ENCODE data around the gene BCAS3.

Gene BCAS3

GRCh38 chr17:61164517-61164916, 486.9 kb downstream of the BCAS3 start:
- Histone ChIP-seq H3K36me3 (ENCODE audit: control insufficient read depth, insufficient read depth, low read length) (no peaks in the 10 kb centered on the region), H3K27me3 (ENCODE audit: control insufficient read depth, insufficient read depth, low read length) (no peaks in the 10 kb centered on the region), H3K4me3 (ENCODE audit: low read length) (no peak overlapping the region), H3K9me3 (ENCODE audit: control insufficient read depth, low read length) (no peaks in the 10 kb centered on the region), H3K4me1 (ENCODE audit: control insufficient read depth, insufficient read depth, low read length) (no peaks in the 10 kb centered on the region), H3K9ac (ENCODE audit: low read length) (no peak overlapping the region)

- H3K36me3 ChIP-seq (ENCODE audit: control insufficient read depth, insufficient read depth, low read length) = no peaks in the 10 kb centered on the region
- no peaks in the 10 kb centered on the region for H3K9me3 ChIP-seq (ENCODE audit: control insufficient read depth, low read length)
- no peak overlapping the region for H3K9ac ChIP-seq (ENCODE audit: low read length)
- H3K27me3 ChIP-seq (ENCODE audit: control insufficient read depth, insufficient read depth, low read length) = no peaks in the 10 kb centered on the region
- no peaks in the 10 kb centered on the region for H3K4me1 ChIP-seq (ENCODE audit: control insufficient read depth, insufficient read depth, low read length)
- H3K4me3 ChIP-seq (ENCODE audit: low read length) = no peak overlapping the region
Measured at GRCh38 chr17:61167075-61167474, 489.4 kb downstream of the BCAS3 start.

- Histone ChIP-seq H3K9me3 (ENCODE audit: control insufficient read depth, low read length) (no peaks in the 10 kb centered on the region), H3K4me3 (ENCODE audit: low read length) (no peak overlapping the region), H3K9ac (ENCODE audit: low read length) (no peak overlapping the region), H3K27me3 (ENCODE audit: control insufficient read depth, insufficient read depth, low read length) (no peaks in the 10 kb centered on the region), H3K4me1 (ENCODE audit: control insufficient read depth, insufficient read depth, low read length) (no peaks in the 10 kb centered on the region), H3K36me3 (ENCODE audit: control insufficient read depth, insufficient read depth, low read length) (no peaks in the 10 kb centered on the region)
Measured at GRCh38 chr17:61168506-61168905, 490.9 kb downstream of the BCAS3 start.

- Histone ChIP-seq H3K9me3 (ENCODE audit: control insufficient read depth, low read length) (no peaks in the 10 kb centered on the region), H3K4me1 (ENCODE audit: control insufficient read depth, insufficient read depth, low read length) (no peaks in the 10 kb centered on the region), H3K36me3 (ENCODE audit: control insufficient read depth, insufficient read depth, low read length) (no peaks in the 10 kb centered on the region), H3K9ac (ENCODE audit: low read length) (no peak overlapping the region), H3K27me3 (ENCODE audit: control insufficient read depth, insufficient read depth, low read length) (no peaks in the 10 kb centered on the region), H3K4me3 (ENCODE audit: low read length) (no peak overlapping the region)
Measured at GRCh38 chr17:61174310-61174709, 496.7 kb downstream of the BCAS3 start.

GRCh38 chr17:61175298-61176142, 497.9 kb downstream of the BCAS3 start:
- Histone ChIP-seq H3K9ac (ENCODE audit: low read length) (no peak overlapping the region), H3K4me3 (ENCODE audit: low read length) (no peak overlapping the region), H3K4me1 (ENCODE audit: control insufficient read depth, insufficient read depth, low read length) (no peaks in the 10 kb centered on the region), H3K9me3 (ENCODE audit: control insufficient read depth, low read length) (no peaks in the 10 kb centered on the region), H3K36me3 (ENCODE audit: control insufficient read depth, insufficient read depth, low read length) (no peaks in the 10 kb centered on the region), H3K27me3 (ENCODE audit: control insufficient read depth, insufficient read depth, low read length) (no peaks in the 10 kb centered on the region)

- Histone ChIP-seq H3K27me3 (ENCODE audit: control insufficient read depth, insufficient read depth, low read length) (no peaks in the 10 kb centered on the region), H3K4me1 (ENCODE audit: control insufficient read depth, insufficient read depth, low read length) (no peaks in the 10 kb centered on the region), H3K9me3 (ENCODE audit: control insufficient read depth, low read length) (no peaks in the 10 kb centered on the region), H3K4me3 (ENCODE audit: low read length) (no peak overlapping the region), H3K9ac (ENCODE audit: low read length) (no peak overlapping the region), H3K36me3 (ENCODE audit: control insufficient read depth, insufficient read depth, low read length) (no peaks in the 10 kb centered on the region)
Measured at GRCh38 chr17:61177351-61177750, 499.7 kb downstream of the BCAS3 start.

GRCh38 chr17:61178284-61178683, 500.6 kb downstream of the BCAS3 start:
- no peak overlapping the region for H3K9ac ChIP-seq (ENCODE audit: low read length)
- H3K9me3 ChIP-seq (ENCODE audit: control insufficient read depth, low read length) = no peaks in the 10 kb centered on the region
- no peaks in the 10 kb centered on the region for H3K36me3 ChIP-seq (ENCODE audit: control insufficient read depth, insufficient read depth, low read length)
- H3K27me3 ChIP-seq (ENCODE audit: control insufficient read depth, insufficient read depth, low read length) = no peaks in the 10 kb centered on the region
- no peak overlapping the region for H3K4me3 ChIP-seq (ENCODE audit: low read length)
- no peaks in the 10 kb centered on the region for H3K4me1 ChIP-seq (ENCODE audit: control insufficient read depth, insufficient read depth, low read length)

- Histone ChIP-seq H3K27me3 (ENCODE audit: control insufficient read depth, insufficient read depth, low read length) (no peaks in the 10 kb centered on the region), H3K9me3 (ENCODE audit: control insufficient read depth, low read length) (no peaks in the 10 kb centered on the region), H3K36me3 (ENCODE audit: control insufficient read depth, insufficient read depth, low read length) (no peaks in the 10 kb centered on the region), H3K4me1 (ENCODE audit: control insufficient read depth, insufficient read depth, low read length) (no peaks in the 10 kb centered on the region), H3K4me3 (ENCODE audit: low read length) (no peak overlapping the region), H3K9ac (ENCODE audit: low read length) (no peak overlapping the region)
Measured at GRCh38 chr17:61179380-61179806, 501.7 kb downstream of the BCAS3 start.

- Histone ChIP-seq H3K27me3 (ENCODE audit: control insufficient read depth, insufficient read depth, low read length) (no peaks in the 10 kb centered on the region), H3K9me3 (ENCODE audit: control insufficient read depth, low read length) (no peaks in the 10 kb centered on the region), H3K4me1 (ENCODE audit: control insufficient read depth, insufficient read depth, low read length) (no peaks in the 10 kb centered on the region), H3K4me3 (ENCODE audit: low read length) (no peak overlapping the region), H3K9ac (ENCODE audit: low read length) (no peak overlapping the region), H3K36me3 (ENCODE audit: control insufficient read depth, insufficient read depth, low read length) (no peaks in the 10 kb centered on the region)
Measured at GRCh38 chr17:61183793-61184192, 506.1 kb downstream of the BCAS3 start.

GRCh38 chr17:61185385-61185784, 507.7 kb downstream of the BCAS3 start:
- Histone ChIP-seq H3K4me1 (ENCODE audit: control insufficient read depth, insufficient read depth, low read length) (no peaks in the 10 kb centered on the region), H3K27me3 (ENCODE audit: control insufficient read depth, insufficient read depth, low read length) (no peaks in the 10 kb centered on the region), H3K9ac (ENCODE audit: low read length) (no peak overlapping the region), H3K9me3 (ENCODE audit: control insufficient read depth, low read length) (no peaks in the 10 kb centered on the region), H3K36me3 (ENCODE audit: control insufficient read depth, insufficient read depth, low read length) (no peaks in the 10 kb centered on the region), H3K4me3 (ENCODE audit: low read length) (no peak overlapping the region)

GRCh38 chr17:61187038-61187437, 509.4 kb downstream of the BCAS3 start:
- Histone ChIP-seq H3K9me3 (ENCODE audit: control insufficient read depth, low read length) (no peaks in the 10 kb centered on the region), H3K4me1 (ENCODE audit: control insufficient read depth, insufficient read depth, low read length) (no peaks in the 10 kb centered on the region), H3K27me3 (ENCODE audit: control insufficient read depth, insufficient read depth, low read length) (no peaks in the 10 kb centered on the region), H3K36me3 (ENCODE audit: control insufficient read depth, insufficient read depth, low read length) (no peaks in the 10 kb centered on the region), H3K4me3 (ENCODE audit: low read length) (no peak overlapping the region), H3K9ac (ENCODE audit: low read length) (no peak overlapping the region)

GRCh38 chr17:61188081-61188480, 510.4 kb downstream of the BCAS3 start:
- no peaks in the 10 kb centered on the region for H3K36me3 ChIP-seq (ENCODE audit: control insufficient read depth, insufficient read depth, low read length)
- no peaks in the 10 kb centered on the region for H3K27me3 ChIP-seq (ENCODE audit: control insufficient read depth, insufficient read depth, low read length)
- no peak overlapping the region for H3K4me3 ChIP-seq (ENCODE audit: low read length)
- H3K9ac ChIP-seq (ENCODE audit: low read length) = no peak overlapping the region
- no peaks in the 10 kb centered on the region for H3K4me1 ChIP-seq (ENCODE audit: control insufficient read depth, insufficient read depth, low read length)
- H3K9me3 ChIP-seq (ENCODE audit: control insufficient read depth, low read length) = no peaks in the 10 kb centered on the region
